Panc1 (cell line): Measurements from ENCODE around the gene GUCY1B1. TPM values are rescaled to one million over a fixed set of nuclear protein-coding genes. Genes with fewer than 3 reads are reported as not detected.

Source experiments
- ATAC-seq: fragments of 200-7000 bp; cut with Tn5 transposase; 2 replicates; pipeline ENCODE4 v1.9.1; 2020; ENCODE audit warnings: mild to moderate bottlenecking, moderate library complexity
- BruUV-seq: library from RNA; stranded (reverse); fragments of 400-500 nt; replicated peaks from 2 replicates; lab custom pipeline; 2021; lab: Mats Ljungman, UMichigan
- CTCF ChIA-PET: fragments of 300-600 bp; sonication (Branson Sonifier 250); formaldehyde crosslinking; loops from one replicate; lab custom pipeline; 2022; ENCODE audit warnings: antibody characterized with exemption; lab: Charles Lee
- POLR2A ChIA-PET: fragments of 300-600 bp; sonication (Branson Sonifier 250); formaldehyde crosslinking; loops from one replicate; lab custom pipeline; 2022; ENCODE audit warnings: antibody characterized with exemption; lab: Charles Lee
- DNase-seq: peaks from one replicate; pipeline ENCODE4 v3.0.0-alpha.2; 2010; ENCODE audit warnings: low read depth, low spot score
- H3K27ac ChIP-seq: 2 replicates; pipeline ENCODE4 v1.5.1; 2011; ENCODE audit warnings: mild to moderate bottlenecking, low read length, inconsistent platforms
- H3K27me3 ChIP-seq: fragments of 200-500 bp; sonication (Bioruptor generic); 2 replicates; pipeline ENCODE4 v1.6.0; 2014; ENCODE audit warnings: low read length, inconsistent platforms; ENCODE audit not compliant: control insufficient read depth, insufficient read depth
- H3K36me3 ChIP-seq: fragments of 200-500 bp; sonication (Bioruptor generic); 2 replicates; pipeline ENCODE4 v1.5.1; 2014; ENCODE audit warnings: inconsistent platforms, mild to moderate bottlenecking, low read length, moderate library complexity; ENCODE audit not compliant: control insufficient read depth, insufficient read depth
- H3K4me1 ChIP-seq: 2 replicates; pipeline ENCODE4 v1.5.1; 2011; ENCODE audit warnings: inconsistent platforms, mild to moderate bottlenecking, low read length, moderate library complexity; ENCODE audit not compliant: control insufficient read depth, insufficient read depth
- H3K4me3 ChIP-seq, 2 experiments: 2 replicates each; pipeline ENCODE4 v1.5.1; 2011 to 2012; ENCODE audit warnings: low read depth in 2 of 2, low read length in 2 of 2, mild to moderate bottlenecking in 2 of 2, inconsistent platforms in 1 of 2, moderate library complexity in 1 of 2
- H3K9me3 ChIP-seq: fragments of 200-500 bp; sonication (Bioruptor generic); 2 replicates; pipeline ENCODE4 v1.5.1; 2014; ENCODE audit warnings: low read depth, mild to moderate bottlenecking, inconsistent platforms, low read length, moderate library complexity; ENCODE audit not compliant: control insufficient read depth, insufficient read depth
- POLR2AphosphoS5 ChIP-seq: IDR thresholded peaks from 2 replicates; pipeline ENCODE4 v1.6.1; 2012; ENCODE audit warnings: mild to moderate bottlenecking, low read depth, low read length, moderate library complexity
- REST ChIP-seq, 2 experiments: IDR thresholded peaks; 2 replicates each; pipeline ENCODE4 v1.6.1; 2011 to 2012; ENCODE audit warnings: low read depth in 2 of 2, control low read depth in 1 of 2, low read length in 1 of 2, mild to moderate bottlenecking in 1 of 2, moderate library complexity in 1 of 2; ENCODE audit not compliant: insufficient read depth in 1 of 2
- SIN3A ChIP-seq: IDR thresholded peaks from 2 replicates; pipeline ENCODE4 v1.6.1; 2012; ENCODE audit warnings: low read depth, mild to moderate bottlenecking, low read length, moderate library complexity, borderline replicate concordance; ENCODE audit not compliant: insufficient read depth
- TCF7L2 ChIP-seq: IDR thresholded peaks from 2 replicates; pipeline ENCODE4 v1.6.1; 2011; ENCODE audit warnings: mild to moderate bottlenecking, low read depth, low read length, inconsistent platforms
- in situ Hi-C: cut with HindIII; loops from 2 replicates; pipeline ENCODE4 v1.10.0; 2016; ENCODE audit warnings: low sequenced_read_pairs, low pct_unique_long_range_greater_than_20kb
- intact Hi-C: fragments of 100-400 bp; cut with micrococcal nuclease; formaldehyde crosslinking; loops from one replicate; pipeline ENCODE4 v1.10.0; 2022; ENCODE audit not compliant: unreplicated experiment
- total RNA-seq: library from RNA; stranded (reverse); gene quantifications from one replicate; pipeline ENCODE4 v1.2.1, GENCODE V29; 2021; ENCODE audit not compliant: unreplicated experiment
- TF ChIP-seq, protein P1 (sequence below): fragments of 450-650 bp; IDR thresholded peaks from 2 replicates; pipeline ENCODE4 v1.5.1; 2017; ENCODE audit warnings: mild to moderate bottlenecking

GUCY1B1 gene
- total RNA-seq, 1 experiment from 2014 or later = 0.36 TPM

- no peaks in the 10 kb centered on the region for H3K4me1 ChIP-seq
- in situ Hi-C loops (no loop called here), intact Hi-C loops (loop anchor here (10.0 kb wide), 1 partner anchor 985 kb away; no protein-coding TSS in a partner anchor)
- no peaks in the 10 kb centered on the region for H3K9me3 ChIP-seq
- no peak overlapping the region for H3K27ac ChIP-seq
- no peaks in the 10 kb centered on the region for H3K27me3 ChIP-seq
- no peak for ATAC-seq
- DNase-seq = no peak
- ChIA-PET POLR2A (no interaction called here), CTCF (no interaction called here)
- H3K4me3 ChIP-seq = no peak overlapping the region
- BruUV-seq = no TSS peak
- no peaks in the 10 kb centered on the region for H3K36me3 ChIP-seq
- TF ChIP-seq REST (IDR thresholded peaks at IDR 0.05; ENCODE audit: insufficient read depth in 1 of 2, low read depth in 2 of 2, low read length in 1 of 2) (no peak), TCF7L2 (no peak), POLR2AphosphoS5 (no peak), SIN3A (no peak)
- TF ChIP-seq, protein P1, sequence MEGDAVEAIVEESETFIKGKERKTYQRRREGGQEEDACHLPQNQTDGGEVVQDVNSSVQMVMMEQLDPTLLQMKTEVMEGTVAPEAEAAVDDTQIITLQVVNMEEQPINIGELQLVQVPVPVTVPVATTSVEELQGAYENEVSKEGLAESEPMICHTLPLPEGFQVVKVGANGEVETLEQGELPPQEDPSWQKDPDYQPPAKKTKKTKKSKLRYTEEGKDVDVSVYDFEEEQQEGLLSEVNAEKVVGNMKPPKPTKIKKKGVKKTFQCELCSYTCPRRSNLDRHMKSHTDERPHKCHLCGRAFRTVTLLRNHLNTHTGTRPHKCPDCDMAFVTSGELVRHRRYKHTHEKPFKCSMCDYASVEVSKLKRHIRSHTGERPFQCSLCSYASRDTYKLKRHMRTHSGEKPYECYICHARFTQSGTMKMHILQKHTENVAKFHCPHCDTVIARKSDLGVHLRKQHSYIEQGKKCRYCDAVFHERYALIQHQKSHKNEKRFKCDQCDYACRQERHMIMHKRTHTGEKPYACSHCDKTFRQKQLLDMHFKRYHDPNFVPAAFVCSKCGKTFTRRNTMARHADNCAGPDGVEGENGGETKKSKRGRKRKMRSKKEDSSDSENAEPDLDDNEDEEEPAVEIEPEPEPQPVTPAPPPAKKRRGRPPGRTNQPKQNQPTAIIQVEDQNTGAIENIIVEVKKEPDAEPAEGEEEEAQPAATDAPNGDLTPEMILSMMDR = no peak
These were observed 31.2 kb downstream of the GUCY1B1 start for GRCh38 chr4:155789982-155790381.

- H3K27ac ChIP-seq = no peak overlapping the region
- H3K9me3 ChIP-seq = no peaks in the 10 kb centered on the region
- POLR2A ChIA-PET = no interaction called here
- BruUV-seq = no TSS peak
- no peaks in the 10 kb centered on the region for H3K36me3 ChIP-seq
- TF ChIP-seq REST (IDR thresholded peaks at IDR 0.05; ENCODE audit: insufficient read depth in 1 of 2, low read depth in 2 of 2, low read length in 1 of 2) = no peak
- no peak for TF ChIP-seq TCF7L2
- no peak for TF ChIP-seq SIN3A
- no peak for TF ChIP-seq POLR2AphosphoS5
- TF ChIP-seq, protein P1 = no peak
- H3K4me3 ChIP-seq = no peak overlapping the region
- ATAC-seq = no peak
- in situ Hi-C loops (no loop called here), intact Hi-C loops (no loop called here)
- no peak for DNase-seq
- CTCF ChIA-PET = no interaction called here
- H3K27me3 ChIP-seq = no peaks in the 10 kb centered on the region
- no peaks in the 10 kb centered on the region for H3K4me1 ChIP-seq
These were observed 35.9 kb downstream of the GUCY1B1 start for GRCh38 chr4:155794589-155795236.
